Measurements from ENCODE around the gene RPTOR. TPM values are rescaled to one million over a fixed set of nuclear protein-coding genes. Genes with fewer than 3 reads are reported as not detected.
"Not testable (repeated sequence)": the region's sequence is repeated elsewhere in the genome, so short reads cannot be mapped to it uniquely, and the experiment has no call there.

RPTOR gene
- total RNA-seq, 1 experiment from 2014 or later: 58.0 TPM

DNA sequence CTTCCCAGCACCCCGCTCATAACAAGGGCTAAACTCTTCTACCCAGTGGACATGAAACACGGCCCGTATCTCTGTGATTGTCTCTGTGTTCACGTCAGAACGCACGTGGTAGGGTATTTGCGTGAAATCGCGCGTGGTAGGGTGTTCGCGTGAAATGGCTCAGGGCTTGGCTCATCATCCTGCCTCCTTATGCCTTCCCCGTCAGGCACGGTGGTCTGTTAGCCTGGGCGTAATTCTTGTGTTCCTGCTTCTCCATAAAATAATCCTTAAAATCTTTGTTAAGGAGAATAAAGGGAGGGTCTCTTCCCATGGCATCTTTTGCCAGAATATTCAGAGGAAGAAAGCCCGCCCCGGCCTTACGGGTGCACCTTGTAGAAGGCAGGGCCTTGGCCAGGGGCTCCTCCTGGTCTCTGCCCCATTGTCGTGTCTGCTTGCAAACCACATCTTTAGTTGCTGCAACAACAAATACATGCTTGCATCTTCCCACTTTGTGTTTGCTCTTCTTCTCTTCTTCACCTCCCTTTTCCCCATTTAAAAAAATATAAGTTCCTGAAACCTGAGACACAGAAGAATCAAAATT is 330.3 kb downstream of the RPTOR start:
- ATAC-seq (no peak), DNase-seq (ENCODE audit: low read depth, low spot score) (no peak)
- no peak overlapping the region for H3K4me3 ChIP-seq (ENCODE audit: low read depth in 2 of 2, low read length in 2 of 2)
- TF ChIP-seq, protein P1, sequence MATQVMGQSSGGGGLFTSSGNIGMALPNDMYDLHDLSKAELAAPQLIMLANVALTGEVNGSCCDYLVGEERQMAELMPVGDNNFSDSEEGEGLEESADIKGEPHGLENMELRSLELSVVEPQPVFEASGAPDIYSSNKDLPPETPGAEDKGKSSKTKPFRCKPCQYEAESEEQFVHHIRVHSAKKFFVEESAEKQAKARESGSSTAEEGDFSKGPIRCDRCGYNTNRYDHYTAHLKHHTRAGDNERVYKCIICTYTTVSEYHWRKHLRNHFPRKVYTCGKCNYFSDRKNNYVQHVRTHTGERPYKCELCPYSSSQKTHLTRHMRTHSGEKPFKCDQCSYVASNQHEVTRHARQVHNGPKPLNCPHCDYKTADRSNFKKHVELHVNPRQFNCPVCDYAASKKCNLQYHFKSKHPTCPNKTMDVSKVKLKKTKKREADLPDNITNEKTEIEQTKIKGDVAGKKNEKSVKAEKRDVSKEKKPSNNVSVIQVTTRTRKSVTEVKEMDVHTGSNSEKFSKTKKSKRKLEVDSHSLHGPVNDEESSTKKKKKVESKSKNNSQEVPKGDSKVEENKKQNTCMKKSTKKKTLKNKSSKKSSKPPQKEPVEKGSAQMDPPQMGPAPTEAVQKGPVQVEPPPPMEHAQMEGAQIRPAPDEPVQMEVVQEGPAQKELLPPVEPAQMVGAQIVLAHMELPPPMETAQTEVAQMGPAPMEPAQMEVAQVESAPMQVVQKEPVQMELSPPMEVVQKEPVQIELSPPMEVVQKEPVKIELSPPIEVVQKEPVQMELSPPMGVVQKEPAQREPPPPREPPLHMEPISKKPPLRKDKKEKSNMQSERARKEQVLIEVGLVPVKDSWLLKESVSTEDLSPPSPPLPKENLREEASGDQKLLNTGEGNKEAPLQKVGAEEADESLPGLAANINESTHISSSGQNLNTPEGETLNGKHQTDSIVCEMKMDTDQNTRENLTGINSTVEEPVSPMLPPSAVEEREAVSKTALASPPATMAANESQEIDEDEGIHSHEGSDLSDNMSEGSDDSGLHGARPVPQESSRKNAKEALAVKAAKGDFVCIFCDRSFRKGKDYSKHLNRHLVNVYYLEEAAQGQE (IDR thresholded peaks at IDR 0.05; ENCODE audit: insufficient read depth in 1 of 2, low read depth in 2 of 2, low read length in 1 of 2): no peak
- no peak for TF ChIP-seq TCF7L2 (IDR thresholded peaks at IDR 0.05; ENCODE audit: low read depth, low read length)
- no peak for TF ChIP-seq POLR2AphosphoS5 (IDR thresholded peaks at IDR 0.05; ENCODE audit: low read depth, low read length)
- TF ChIP-seq, protein P2, sequence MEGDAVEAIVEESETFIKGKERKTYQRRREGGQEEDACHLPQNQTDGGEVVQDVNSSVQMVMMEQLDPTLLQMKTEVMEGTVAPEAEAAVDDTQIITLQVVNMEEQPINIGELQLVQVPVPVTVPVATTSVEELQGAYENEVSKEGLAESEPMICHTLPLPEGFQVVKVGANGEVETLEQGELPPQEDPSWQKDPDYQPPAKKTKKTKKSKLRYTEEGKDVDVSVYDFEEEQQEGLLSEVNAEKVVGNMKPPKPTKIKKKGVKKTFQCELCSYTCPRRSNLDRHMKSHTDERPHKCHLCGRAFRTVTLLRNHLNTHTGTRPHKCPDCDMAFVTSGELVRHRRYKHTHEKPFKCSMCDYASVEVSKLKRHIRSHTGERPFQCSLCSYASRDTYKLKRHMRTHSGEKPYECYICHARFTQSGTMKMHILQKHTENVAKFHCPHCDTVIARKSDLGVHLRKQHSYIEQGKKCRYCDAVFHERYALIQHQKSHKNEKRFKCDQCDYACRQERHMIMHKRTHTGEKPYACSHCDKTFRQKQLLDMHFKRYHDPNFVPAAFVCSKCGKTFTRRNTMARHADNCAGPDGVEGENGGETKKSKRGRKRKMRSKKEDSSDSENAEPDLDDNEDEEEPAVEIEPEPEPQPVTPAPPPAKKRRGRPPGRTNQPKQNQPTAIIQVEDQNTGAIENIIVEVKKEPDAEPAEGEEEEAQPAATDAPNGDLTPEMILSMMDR (IDR thresholded peaks at IDR 0.05): no peak
- no peak for TF ChIP-seq SIN3A (IDR thresholded peaks at IDR 0.05; ENCODE audit: borderline replicate concordance, insufficient read depth, low read depth, low read length)
- 0 out of 2 replicates have a peak, but pooled peaks cover 2% of the 10 kb centered on the region for H3K4me1 ChIP-seq (ENCODE audit: control insufficient read depth, insufficient read depth, low read length)
- H3K9me3 ChIP-seq (ENCODE audit: control insufficient read depth, insufficient read depth, low read depth, low read length): no peaks in the 10 kb centered on the region
- CTCF ChIA-PET: no interaction called here
- POLR2A ChIA-PET: no interaction called here
- in situ Hi-C loops (cut with HindIII; ENCODE audit: low pct_unique_long_range_greater_than_20kb, low sequenced_read_pairs): no loop called here
- H3K27me3 ChIP-seq (ENCODE audit: control insufficient read depth, insufficient read depth, low read length): no peaks in the 10 kb centered on the region
- H3K27ac ChIP-seq (ENCODE audit: low read length): no peak overlapping the region
- intact Hi-C loops (cut with micrococcal nuclease; ENCODE audit: unreplicated experiment): no loop called here
- H3K36me3 ChIP-seq (ENCODE audit: control insufficient read depth, insufficient read depth, low read length): no peaks in the 10 kb centered on the region
- BruUV-seq (replicated peaks): no TSS peak

DNA sequence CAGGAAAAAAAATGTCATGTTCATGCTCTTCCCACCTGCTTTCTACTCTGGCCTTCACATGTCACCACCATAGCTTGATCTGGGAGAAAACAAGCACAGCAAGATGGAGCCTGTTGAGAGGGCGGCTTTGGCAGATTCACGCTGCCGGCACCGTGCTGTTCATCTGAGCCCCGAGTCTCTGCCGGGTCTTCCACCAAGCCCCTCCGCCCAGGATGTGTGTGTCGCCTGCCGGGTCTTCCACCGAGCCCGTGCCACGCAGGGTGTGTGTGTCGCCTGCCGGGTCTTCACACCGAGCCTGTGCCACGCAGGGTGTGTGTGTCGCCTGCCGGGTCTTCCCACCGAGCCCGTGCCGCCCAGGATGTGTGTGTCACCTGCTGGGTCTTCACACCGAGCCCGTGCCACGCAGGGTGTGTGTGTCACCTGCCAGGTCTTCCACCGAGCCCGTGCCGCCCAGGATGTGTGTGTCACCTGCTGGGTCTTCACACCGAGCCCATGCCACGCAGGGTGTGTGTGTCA is 330.9 kb downstream of the RPTOR start:
- DNase-seq (ENCODE audit: low read depth, low spot score); H3K27me3 ChIP-seq (ENCODE audit: control insufficient read depth, insufficient read depth, low read length); BruUV-seq (replicated peaks); intact Hi-C loops (cut with micrococcal nuclease; ENCODE audit: unreplicated experiment); H3K4me1 ChIP-seq (ENCODE audit: control insufficient read depth, insufficient read depth, low read length); H3K36me3 ChIP-seq (ENCODE audit: control insufficient read depth, insufficient read depth, low read length); ATAC-seq; H3K27ac ChIP-seq (ENCODE audit: low read length); POLR2A ChIA-PET; H3K4me3 ChIP-seq (ENCODE audit: low read depth in 2 of 2, low read length in 2 of 2); H3K9me3 ChIP-seq (ENCODE audit: control insufficient read depth, insufficient read depth, low read depth, low read length); in situ Hi-C loops (cut with HindIII; ENCODE audit: low pct_unique_long_range_greater_than_20kb, low sequenced_read_pairs); CTCF ChIA-PET: not testable (repeated sequence)

DNA sequence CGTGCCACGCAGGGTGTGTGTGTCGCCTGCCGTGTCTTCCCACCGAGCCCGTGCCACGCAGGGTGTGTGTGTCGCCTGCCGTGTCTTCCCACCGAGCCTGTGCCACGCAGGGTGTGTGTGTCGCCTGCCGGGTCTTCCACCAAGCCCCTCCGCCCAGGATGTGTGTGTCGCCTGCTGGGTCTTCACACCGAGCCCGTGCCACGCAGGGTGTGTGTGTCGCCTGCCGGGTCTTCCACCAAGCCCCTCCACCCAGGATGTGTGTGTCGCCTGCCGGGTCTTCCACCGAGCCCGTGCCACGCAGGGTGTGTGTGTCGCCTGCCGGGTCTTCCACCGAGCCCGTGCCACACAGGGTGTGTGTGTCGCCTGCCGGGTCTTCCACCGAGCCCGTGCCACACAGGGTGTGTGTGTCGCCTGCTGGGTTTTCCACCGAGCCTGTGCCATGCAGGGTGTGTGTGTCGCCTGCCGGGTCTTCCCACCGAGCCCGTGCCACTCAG is 331.9 kb downstream of the RPTOR start:
- POLR2A ChIA-PET; BruUV-seq (replicated peaks); H3K4me1 ChIP-seq (ENCODE audit: control insufficient read depth, insufficient read depth, low read length); intact Hi-C loops (cut with micrococcal nuclease; ENCODE audit: unreplicated experiment); H3K4me3 ChIP-seq (ENCODE audit: low read depth in 2 of 2, low read length in 2 of 2); ATAC-seq; H3K36me3 ChIP-seq (ENCODE audit: control insufficient read depth, insufficient read depth, low read length); CTCF ChIA-PET; H3K27me3 ChIP-seq (ENCODE audit: control insufficient read depth, insufficient read depth, low read length); in situ Hi-C loops (cut with HindIII; ENCODE audit: low pct_unique_long_range_greater_than_20kb, low sequenced_read_pairs); H3K27ac ChIP-seq (ENCODE audit: low read length); DNase-seq (ENCODE audit: low read depth, low spot score); H3K9me3 ChIP-seq (ENCODE audit: control insufficient read depth, insufficient read depth, low read depth, low read length): not testable (repeated sequence)
